Measurements from ENCODE around the gene RAB9A. TPM values are rescaled to one million over a fixed set of nuclear protein-coding genes. Genes with fewer than 3 reads are reported as not detected.
A peak's percentile ranks its signal among the peaks of the same experiment; 100 is the strongest.

Gene RAB9A
- total RNA-seq, 4 donors from 2014 or later, result 20.2 to 31.8 (median 29.8) TPM

GRCh38 chrX:13732246-13733067, 43.5 kb downstream of the RAB9A start:
- DNase-seq (ENCODE audit: low spot score) (no peak), ATAC-seq (ENCODE audit: low FRiP score) (no peak)
- no peak for TF ChIP-seq CTCF (IDR thresholded peaks at IDR 0.05)

DNA sequence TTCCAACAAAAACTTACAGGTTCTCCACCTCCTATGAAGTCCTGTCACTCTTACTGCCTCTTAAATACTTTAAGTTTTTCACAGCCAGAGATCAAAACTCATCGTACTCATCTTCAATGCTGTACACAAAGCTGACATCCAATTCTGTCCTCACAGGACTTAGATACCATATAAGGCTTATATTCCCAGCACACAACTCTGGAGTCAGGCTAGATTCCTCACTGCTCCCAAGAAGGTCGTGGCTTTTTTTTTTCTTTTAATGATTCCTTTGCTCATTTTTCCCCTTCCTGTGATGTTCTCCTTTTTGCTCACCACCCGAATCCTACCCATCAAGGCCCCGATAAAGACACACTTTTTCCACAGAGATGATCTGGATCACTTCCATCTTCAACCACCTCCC, 44.6 kb downstream of the RAB9A start:
- no peak for DNase-seq (ENCODE audit: low spot score)
- TF ChIP-seq CTCF (IDR thresholded peaks at IDR 0.05), result no peak
- no peak for ATAC-seq (ENCODE audit: low FRiP score)

DNA sequence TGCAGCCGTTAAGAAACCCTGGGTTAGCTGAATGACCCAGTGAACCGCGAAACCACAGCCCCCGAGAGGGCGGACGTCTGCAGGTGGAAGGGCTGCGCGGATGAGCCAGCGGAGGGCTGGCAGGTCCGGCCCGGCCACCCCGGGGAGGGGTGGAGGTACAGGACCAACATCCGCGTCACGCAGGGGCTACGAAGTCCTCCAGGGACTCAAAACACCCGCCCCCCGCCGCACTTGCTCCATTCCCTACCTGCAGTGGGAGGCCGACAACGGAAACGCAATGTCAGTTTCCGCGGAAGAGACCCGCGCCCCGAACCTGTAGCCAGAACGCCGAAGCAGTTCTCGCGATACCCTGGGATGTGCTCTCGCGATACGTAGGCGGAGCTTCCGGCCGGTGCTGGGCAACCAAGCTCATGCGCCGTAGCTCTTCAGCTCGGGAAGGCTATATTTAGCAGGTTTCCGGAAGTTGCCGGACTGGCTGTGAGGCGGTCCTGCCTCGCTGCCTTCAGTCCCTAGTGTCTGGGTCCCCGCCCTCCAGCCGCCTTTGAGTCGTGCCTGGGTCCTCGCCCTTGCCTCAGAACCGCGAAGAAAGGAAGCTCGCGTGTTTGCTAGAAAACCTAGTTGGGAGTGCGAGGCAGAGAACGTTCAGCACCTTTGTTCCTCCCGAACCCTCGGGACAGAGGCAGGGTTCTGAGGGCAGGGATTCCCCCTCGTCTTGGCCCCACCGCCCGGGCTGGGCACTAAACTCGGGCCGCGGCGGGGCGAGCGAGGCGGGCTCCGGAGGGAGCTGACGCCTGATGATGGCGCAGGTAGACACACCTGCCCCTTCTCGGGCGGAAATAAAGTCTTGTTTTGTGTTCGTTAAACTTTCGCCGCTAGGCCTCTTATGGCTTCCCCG, 45.6 kb downstream of the RAB9A start, which contains the start of the genes OFD1 and TRAPPC2:
Gene OFD1 (plus strand): TSS at position 471 of the 895 bp plus-strand sequence. CDS start 324 bp downstream, at position 795.
Gene TRAPPC2 (minus strand): TSS at position 343 of the 895 bp plus-strand sequence. CDS start 14,657 bp downstream, outside the sequence.
- peak; percentile 85 for DNase-seq (ENCODE audit: low spot score)
- TF ChIP-seq CTCF (IDR thresholded peaks at IDR 0.05), result no peak
- ATAC-seq (ENCODE audit: low FRiP score), result peak; percentile 99

- ATAC-seq (ENCODE audit: low FRiP score), result no peak
- TF ChIP-seq CTCF (IDR thresholded peaks at IDR 0.05), result no peak
- DNase-seq (ENCODE audit: low spot score), result no peak
These were observed 52.8 kb downstream of the RAB9A start for GRCh38 chrX:13741695-13742094.

DNA sequence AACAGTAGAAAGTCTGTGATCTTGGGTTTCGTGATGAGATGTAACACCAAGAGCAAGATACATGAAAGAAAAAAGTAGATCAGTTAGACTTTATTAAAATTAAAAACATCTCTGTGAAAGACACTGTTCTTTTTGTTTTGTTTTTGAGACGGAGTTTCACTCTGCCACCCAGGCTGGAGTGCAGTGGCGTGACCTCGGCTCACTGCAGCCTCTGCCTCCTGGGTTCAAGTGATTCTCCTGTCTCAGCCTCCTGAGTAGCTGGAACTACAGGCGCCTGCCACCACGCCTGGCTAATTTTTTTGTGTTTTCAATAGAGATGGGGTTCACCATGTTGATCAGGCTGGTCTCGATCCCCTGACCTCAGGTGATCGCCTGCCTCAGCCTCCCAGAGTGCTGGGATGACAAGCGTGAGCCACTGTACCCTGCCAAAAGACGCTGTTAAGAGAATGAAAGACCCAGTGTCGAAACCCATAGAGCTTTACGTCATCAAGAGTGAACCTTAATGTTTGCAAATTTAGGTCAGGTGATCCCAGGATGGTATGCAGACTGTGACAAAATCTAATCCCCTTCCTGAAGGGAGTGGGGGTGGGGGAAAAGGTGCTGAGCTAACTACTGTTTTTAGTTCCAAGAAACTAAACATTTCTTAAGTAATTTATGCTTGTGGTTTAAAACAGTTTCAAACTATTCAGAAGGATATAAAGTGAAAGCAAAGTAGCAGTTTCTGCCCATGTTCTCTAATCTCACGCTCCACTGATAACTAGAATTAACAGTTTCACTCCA, 53.7 kb downstream of the RAB9A start:
- peak; percentile 84 for ATAC-seq (ENCODE audit: low FRiP score)
- no peak for TF ChIP-seq CTCF (IDR thresholded peaks at IDR 0.05)
- DNase-seq (ENCODE audit: low spot score), result no peak

DNA sequence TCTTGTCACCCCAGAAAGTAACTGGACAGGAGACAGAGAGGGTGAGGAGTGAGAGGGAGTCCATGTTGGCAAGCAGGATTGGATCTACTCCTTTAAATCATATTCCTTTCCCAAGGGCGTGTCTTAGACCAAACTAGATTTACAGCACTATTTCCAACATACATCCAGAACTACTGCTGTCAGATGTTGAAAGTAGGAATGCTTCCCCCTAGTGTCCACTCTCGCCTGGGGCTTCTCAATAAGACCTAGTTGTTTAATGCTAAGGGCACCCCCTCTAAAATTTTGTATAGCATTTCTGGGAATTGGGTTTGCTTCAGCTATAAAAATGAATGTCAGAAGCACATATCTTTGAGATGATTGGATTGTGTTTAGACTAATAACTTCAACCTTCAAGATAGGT, 58.9 kb downstream of the RAB9A start:
- DNase-seq (ENCODE audit: low spot score) (no peak), ATAC-seq (ENCODE audit: low FRiP score) (no peak)
- no peak for TF ChIP-seq CTCF (IDR thresholded peaks at IDR 0.05)
